ENCODE measurements around the gene POMT1. TPM values are rescaled to one million over a fixed set of nuclear protein-coding genes. Genes with fewer than 3 reads are reported as not detected.
"Not testable (repeated sequence)": the region's sequence is repeated elsewhere in the genome, so short reads cannot be mapped to it uniquely, and the experiment has no call there.

Gene POMT1
- polyA plus RNA-seq, 1 of the 3 experiments (the other 2 are of a cell fraction): 44.5 TPM

- TF ChIP-seq ZBTB33 (IDR thresholded peaks at IDR 0.05; ENCODE audit: borderline replicate concordance, low read depth): no peak
- TF ChIP-seq MAX (IDR thresholded peaks at IDR 0.05; ENCODE audit: low read depth): peak; percentile 46; the same call in 1 of the 2 replicates
- TF ChIP-seq CHD2 (IDR thresholded peaks at IDR 0.05; ENCODE audit: low read length, partially characterized antibody): peak; percentile 57
Measured at GRCh38 chr9:131502781-131503625, at the start of gene POMT1 (continued).

GRCh38 chr9:131454028-131454427 lies 48.7 kb upstream of the POMT1 start:
- no peak for TF ChIP-seq ZBTB33 (IDR thresholded peaks at IDR 0.05; ENCODE audit: borderline replicate concordance, low read depth)
- TF ChIP-seq EZH2phosphoT487 (IDR thresholded peaks at IDR 0.05; ENCODE audit: borderline replicate concordance, low read depth): no peak
- no peak for TF ChIP-seq MXI1 (IDR thresholded peaks at IDR 0.05; ENCODE audit: low read depth, low read length)
- TF ChIP-seq MEF2A (IDR thresholded peaks at IDR 0.05; ENCODE audit: borderline replicate concordance, low read depth): no peak
- no peak for TF ChIP-seq NFIC (IDR thresholded peaks at IDR 0.05; ENCODE audit: borderline replicate concordance)
- no peak for TF ChIP-seq TEAD4 (IDR thresholded peaks at IDR 0.05; ENCODE audit: borderline replicate concordance, insufficient read depth)
- Histone ChIP-seq H3K27ac (ENCODE audit: low read depth in 2 of 2, low read length in 1 of 2) (no peak overlapping the region), H3F3A (replicated peaks; ENCODE audit: insufficient read depth) (peaks cover 4% of the 10 kb centered on the region), H3K79me2 (ENCODE audit: insufficient read depth) (peaks cover 94% of the 10 kb centered on the region; the same call in 1 of the 2 replicates), H2AFZ (ENCODE audit: low read depth) (no peak overlapping the region), H4K20me1 (ENCODE audit: insufficient read depth) (peaks cover 25% of the 10 kb centered on the region), H3K4me3 (ENCODE audit: low read depth in 2 of 2, low read length in 1 of 2) (no peak overlapping the region), H3K36me3 (replicated peaks in 1 of 2; ENCODE audit: control insufficient read depth in 1 of 2, insufficient read depth in 2 of 2, low read length in 1 of 2) (peaks cover 61 to 76% of the 10 kb centered on the region in 2 experiments), H3K9me3 (no peaks in the 10 kb centered on the region), H3K27me3 (ENCODE audit: insufficient read depth) (no peaks in the 10 kb centered on the region), H3K4me2 (no peak overlapping the region), H3K4me1 (ENCODE audit: control insufficient read depth in 1 of 2, insufficient read depth in 2 of 2, low read depth in 1 of 2, low read length in 1 of 2) (no peaks in the 10 kb centered on the region), H3K9ac (no peak overlapping the region), H3K9me2 (no peaks in the 10 kb centered on the region)
- ChIA-PET CTCF (no interaction called here), POLR2A (no interaction called here)
- no peak for DNase-seq

GRCh38 chr9:131455655-131456054 lies 47.1 kb upstream of the POMT1 start:
- H3K36me3 ChIP-seq (replicated peaks in 1 of 2; ENCODE audit: control insufficient read depth in 1 of 2, insufficient read depth in 2 of 2, low read length in 1 of 2): peaks cover 62 to 74% of the 10 kb centered on the region in 2 experiments
- H3K4me2 ChIP-seq; DNase-seq; H3K4me1 ChIP-seq (ENCODE audit: control insufficient read depth in 1 of 2, insufficient read depth in 2 of 2, low read depth in 1 of 2, low read length in 1 of 2); H3F3A ChIP-seq (replicated peaks; ENCODE audit: insufficient read depth); POLR2A ChIA-PET; H3K9ac ChIP-seq; H3K27me3 ChIP-seq (ENCODE audit: insufficient read depth); H3K27ac ChIP-seq (ENCODE audit: low read depth in 2 of 2, low read length in 1 of 2); H3K9me3 ChIP-seq; H3K4me3 ChIP-seq (ENCODE audit: low read depth in 2 of 2, low read length in 1 of 2); CTCF ChIA-PET; H2AFZ ChIP-seq (ENCODE audit: low read depth); H3K9me2 ChIP-seq: not testable (repeated sequence)
- 99% methylated on average over 10 of the region's 10 CpGs for WGBS (ENCODE audit: low lambda C conversion rate)
- peaks cover 92% of the 10 kb centered on the region; the same call in 1 of the 2 replicates for H3K79me2 ChIP-seq (ENCODE audit: insufficient read depth)
- peaks cover 25% of the 10 kb centered on the region for H4K20me1 ChIP-seq (ENCODE audit: insufficient read depth)
